ENCODE data around the gene CNPY4. TPM values are rescaled to one million over a fixed set of nuclear protein-coding genes. Genes with fewer than 3 reads are reported as not detected.
A peak's percentile ranks its signal among the peaks of the same experiment; 100 is the strongest.

The CNPY4 gene
- total RNA-seq, 2 experiments from 2014 or later = 20.9 to 26.7 TPM

- H3K4me2 ChIP-seq (ENCODE audit: low read length) = peak overlapping the region; percentile 98
- peaks cover 10% of the 10 kb centered on the region; the same call in 1 of the 2 replicates for H4K20me1 ChIP-seq (ENCODE audit: insufficient read depth, low read length)
- peaks cover 35% of the 10 kb centered on the region for H3K36me3 ChIP-seq (ENCODE audit: insufficient read depth, low read length)
- no peak for DNase-seq (ENCODE audit: low spot score)
- ChIA-PET POLR2A (interaction anchor here (0.6 to 1.3 kb wide), 5 partner anchors 11 to 609 kb away, joined by 3 to 7 read pairs (median 4); partner anchors contain the start of gene LAMTOR4), CTCF (ENCODE audit: unreplicated experiment) (no interaction called here)
- peaks cover 43% of the 10 kb centered on the region for H3K4me1 ChIP-seq (ENCODE audit: insufficient read depth, low read length, poor library complexity, severe bottlenecking)
- no peak for TF ChIP-seq EZH2phosphoT487 (IDR thresholded peaks at IDR 0.05; ENCODE audit: borderline replicate concordance, low read depth, low read length)
- TF ChIP-seq CTCF (conservative IDR thresholded peaks at IDR 0.05; ENCODE audit: low read length) = no peak
- no TSS peak for BruUV-seq (replicated peaks)
- intact Hi-C loops (cut with micrococcal nuclease; ENCODE audit: unreplicated experiment) = loop anchor here (5.0 kb wide), 1 partner anchor 58 kb away; the partner anchor contains the start of gene PVRIG
- H3K79me2 ChIP-seq (ENCODE audit: insufficient read depth, low read depth, low read length) = peaks cover 7% of the 10 kb centered on the region; the same call in 1 of the 2 replicates
- peak overlapping the region; percentile 62 for H3K27ac ChIP-seq (ENCODE audit: low read depth, low read length, poor library complexity, severe bottlenecking)
- H3K9me2 ChIP-seq (ENCODE audit: insufficient read depth, low read length) = no peaks in the 10 kb centered on the region
- H2AFZ ChIP-seq (ENCODE audit: low read length) = peak overlapping the region; percentile 59; the same call in 1 of the 2 replicates
- H3K9me3 ChIP-seq (ENCODE audit: low read length) = no peaks in the 10 kb centered on the region
- peak overlapping the region; percentile 93 for H3K4me3 ChIP-seq (ENCODE audit: low read depth, low read length, poor library complexity, severe bottlenecking)
These were observed 39.7 kb downstream of the CNPY4 start for GRCh38 chr7:100159099-100159623.

GRCh38 chr7:100160067-100160466 is 40.6 kb downstream of the CNPY4 start:
- peaks cover 26% of the 10 kb centered on the region for H3K36me3 ChIP-seq (ENCODE audit: insufficient read depth, low read length)
- peaks cover 39% of the 10 kb centered on the region for H3K4me1 ChIP-seq (ENCODE audit: insufficient read depth, low read length, poor library complexity, severe bottlenecking)
- peaks cover 10% of the 10 kb centered on the region; the same call in 1 of the 2 replicates for H4K20me1 ChIP-seq (ENCODE audit: insufficient read depth, low read length)
- no peak overlapping the region for H2AFZ ChIP-seq (ENCODE audit: low read length)
- DNase-seq (ENCODE audit: low spot score) = no peak
- ChIA-PET POLR2A (interaction anchor here (0.6 to 1.3 kb wide), 3 partner anchors 16 to 87 kb away, joined by 4 read pairs; no protein-coding TSS in a partner anchor), CTCF (ENCODE audit: unreplicated experiment) (interaction anchor here (0.6 kb wide), 1 partner anchor 11 kb away, joined by 3 read pairs; the partner anchor contains the start of gene LAMTOR4)
- peaks cover 7% of the 10 kb centered on the region; the same call in 1 of the 2 replicates for H3K79me2 ChIP-seq (ENCODE audit: insufficient read depth, low read depth, low read length)
- no peaks in the 10 kb centered on the region for H3K9me2 ChIP-seq (ENCODE audit: insufficient read depth, low read length)
- H3K9me3 ChIP-seq (ENCODE audit: low read length) = no peaks in the 10 kb centered on the region
- no peak overlapping the region for H3K27ac ChIP-seq (ENCODE audit: low read depth, low read length, poor library complexity, severe bottlenecking)
- BruUV-seq (replicated peaks) = no TSS peak
- intact Hi-C loops (cut with micrococcal nuclease; ENCODE audit: unreplicated experiment) = no loop called here
- H3K4me3 ChIP-seq (ENCODE audit: low read depth, low read length, poor library complexity, severe bottlenecking) = no peak overlapping the region
- TF ChIP-seq CTCF (conservative IDR thresholded peaks at IDR 0.05; ENCODE audit: low read length) = no peak
- no peak for TF ChIP-seq EZH2phosphoT487 (IDR thresholded peaks at IDR 0.05; ENCODE audit: borderline replicate concordance, low read depth, low read length)
- H3K4me2 ChIP-seq (ENCODE audit: low read length) = no peak overlapping the region

Data from OCI-LY7 (cell line).